B cell (primary cell): Measurements from ENCODE around the gene RNF224. TPM values are rescaled to one million over a fixed set of nuclear protein-coding genes. Genes with fewer than 3 reads are reported as not detected.

ENCODE experiments used
- ATAC-seq: fragments of 200-7000 bp; cut with Tn5 transposase; one replicate; pipeline ENCODE4 v1.10.0; 2021; ENCODE audit warnings: low read depth, mild to moderate bottlenecking, moderate number of reproducible peaks, moderate library complexity
- CTCF ChIA-PET: fragments of 350-600 bp; sonication (Branson Sonifier 250); formaldehyde crosslinking; loops from one replicate; lab custom pipeline; 2021; ENCODE audit warnings: antibody characterized with exemption, inconsistent platforms; lab: Charles Lee
- POLR2A ChIA-PET: fragments of 350-600 bp; sonication (Branson Sonifier 250); formaldehyde crosslinking; loops from one replicate; lab custom pipeline; 2021; ENCODE audit warnings: antibody characterized with exemption; lab: Charles Lee
- DNase-seq: peaks from one replicate; pipeline ENCODE4 v3.0.0; 2013
- H2AFZ ChIP-seq: 2 replicates; pipeline ENCODE4 v1.6.1; 2012; ENCODE audit warnings: mild to moderate bottlenecking, low read depth, low read length; ENCODE audit not compliant: insufficient read depth, poor library complexity, severe bottlenecking
- H3K27ac ChIP-seq, 2 donors: 1 replicate in 1 of 2; 2 replicates in 1 of 2; pipeline ENCODE4 v1.5.1; 2012 to 2013; ENCODE audit warnings: low read length in 2 of 2, mild to moderate bottlenecking in 2 of 2, moderate library complexity in 1 of 2
- H3K27me3 ChIP-seq, 4 experiments: fragments of 200-600 bp in 1 of 4; sonication (generic) in 1 of 4; replicated peaks in 1 of 4; 1 replicate in 2 of 4; 2 replicates in 2 of 4; pipeline versions ENCODE4 v1.6.1 to v1.7.0; 2013 to 2016; ENCODE audit warnings: low read length in 3 of 4, mild to moderate bottlenecking in 2 of 4, mixed read lengths in 1 of 4, moderate library complexity in 1 of 4; ENCODE audit not compliant: insufficient read depth in 4 of 4, control insufficient read depth in 3 of 4; ENCODE audit errors: control extremely low read depth in 1 of 4
- H3K36me3 ChIP-seq, 2 experiments: replicated peaks in 1 of 2; 1 replicate in 1 of 2; 2 replicates in 1 of 2; pipeline versions ENCODE4 v1.6.1 to v1.7.1; 2013; ENCODE audit warnings: low read length in 1 of 2; ENCODE audit not compliant: insufficient read depth in 2 of 2, control insufficient read depth in 1 of 2; ENCODE audit errors: control extremely low read depth in 1 of 2, extremely low read depth in 1 of 2
- H3K4me1 ChIP-seq, 2 donors: fragments of 200-600 bp in 1 of 2; sonication (generic) in 1 of 2; 1 replicate in 1 of 2; 2 replicates in 1 of 2; pipeline versions ENCODE4 v1.5.1 to v1.6.1; 2013 to 2017; ENCODE audit warnings: low read length in 2 of 2; ENCODE audit not compliant: control insufficient read depth in 2 of 2, insufficient read depth in 2 of 2
- H3K4me2 ChIP-seq: replicated peaks from 2 replicates; pipeline ENCODE3; 2012; ENCODE audit warnings: mild to moderate bottlenecking, low read depth, low read length; ENCODE audit not compliant: poor library complexity, severe bottlenecking
- H3K4me3 ChIP-seq, 5 experiments: fragments of 200-600 bp in 1 of 5; sonication (generic) in 1 of 5; 1 replicate in 3 of 5; 2 replicates in 2 of 5; pipeline versions ENCODE4 v1.5.1 to v1.7.0; 2011 to 2016; ENCODE audit warnings: low read length in 4 of 5, mild to moderate bottlenecking in 4 of 5, low read depth in 2 of 5, control low read depth in 1 of 5, moderate library complexity in 1 of 5; ENCODE audit not compliant: insufficient read depth in 1 of 5; ENCODE audit errors: control extremely low read depth in 1 of 5, extremely low read depth in 1 of 5
- H3K79me2 ChIP-seq: fragments of 200-600 bp; sonication (generic); one replicate; pipeline ENCODE4 v1.6.0; 2016; ENCODE audit warnings: low read length; ENCODE audit not compliant: control insufficient read depth, insufficient read depth
- H3K9ac ChIP-seq: fragments of 200-600 bp; sonication (generic); 2 replicates; pipeline ENCODE4 v1.6.1; 2017; ENCODE audit warnings: mild to moderate bottlenecking, low read length, moderate library complexity
- H3K9me3 ChIP-seq, 3 donors: one replicate each; pipeline versions ENCODE4 v1.6.1 to v1.7.1; 2013; ENCODE audit warnings: low read length in 2 of 3; ENCODE audit not compliant: control insufficient read depth in 2 of 3, insufficient read depth in 1 of 3; ENCODE audit errors: control extremely low read depth in 1 of 3
- H4K20me1 ChIP-seq: 2 replicates; pipeline ENCODE4 v1.6.0; 2012; ENCODE audit warnings: mild to moderate bottlenecking, low read length; ENCODE audit not compliant: insufficient read depth, control insufficient read depth, poor library complexity, severe bottlenecking
- H3K27ac Mint-ChIP-seq: one replicate; pipeline ENCODE4 v1.8.0; 2021; ENCODE audit warnings: mixed read lengths
- H3K27me3 Mint-ChIP-seq: one replicate; pipeline ENCODE4 v1.8.0; 2021; ENCODE audit warnings: mixed read lengths
- H3K4me1 Mint-ChIP-seq: one replicate; pipeline ENCODE4 v1.8.0; 2021; ENCODE audit warnings: mixed read lengths
- H3K4me3 Mint-ChIP-seq: one replicate; pipeline ENCODE4 v1.8.0; 2021; ENCODE audit warnings: mixed read lengths
- H3K9me3 Mint-ChIP-seq: one replicate; pipeline ENCODE4 v1.8.0; 2022; ENCODE audit warnings: mixed read lengths; ENCODE audit not compliant: insufficient read depth
- EZH2 ChIP-seq: IDR thresholded peaks from 2 replicates; pipeline ENCODE4 v1.6.1; 2012; ENCODE audit warnings: borderline replicate concordance, low read depth, mild to moderate bottlenecking, moderate library complexity, low read length; ENCODE audit not compliant: insufficient read depth, poor library complexity, severe bottlenecking
- WGBS: methylation state at CpG from one replicate; pipeline ENCODE4 v1.1.5; 2013; ENCODE audit warnings: missing lambda C conversion rate; ENCODE audit not compliant: insufficient coverage; 5-methylcytosine and 5-hydroxymethylcytosine counted together
- intact Hi-C: fragments of 100-400 bp; cut with micrococcal nuclease; formaldehyde crosslinking; loops from one replicate; pipeline ENCODE4 v1.10.0; 2022
- polyA plus RNA-seq: library from polyadenylated mRNA; depleted of rRNA; stranded (reverse); fragments of >200 nt; gene quantifications from 2 replicates; pipeline ENCODE4 v1.2.3, GENCODE V29; 2012
- total RNA-seq, 2 donors: library from RNA; stranded (reverse); fragments of 120-200 nt in 1 of 2; gene quantifications; 1 replicate in 1 of 2; 2 replicates in 1 of 2; pipeline versions ENCODE4 v1.2.3 to v1.2.4, GENCODE V29; 2013 to 2022
- TF ChIP-seq, protein P1 (sequence below): fragments of 200-600 bp; IDR thresholded peaks from one replicate; pipeline ENCODE4 v1.8.0; 2022; ENCODE audit warnings: antibody characterized with exemption, mild to moderate bottlenecking

The RNF224 gene
- total and polyA plus RNA-seq, 2 donors (not counting 1 experiment from before 2014, with no cell fraction given) = not detected

DNA sequence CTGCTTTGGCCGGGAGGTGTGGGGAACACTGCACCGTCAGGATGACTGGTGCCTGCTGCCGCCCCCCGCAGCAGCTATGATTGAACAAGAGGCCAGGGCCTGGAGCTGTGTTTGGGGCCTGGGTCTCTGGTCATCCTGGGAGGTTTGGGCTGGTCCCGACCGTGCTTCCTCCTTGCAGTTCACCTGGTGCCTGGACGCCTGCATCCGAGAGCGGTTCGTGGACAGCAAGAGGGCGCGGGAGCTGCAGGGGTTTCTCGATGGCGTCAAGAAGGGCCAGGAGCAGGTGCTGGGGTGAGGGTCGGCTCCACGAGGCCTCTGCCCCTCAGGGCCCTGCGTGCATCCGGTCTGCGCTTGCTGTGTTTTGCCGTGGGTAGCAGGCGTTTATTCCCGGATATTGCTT, 36.8 kb downstream of the RNF224 start:
- CTCF ChIA-PET = interaction anchor here (1.2 to 1.4 kb wide), 3 partner anchors 9 to 29 kb away, joined by 3 read pairs; partner anchors contain the start of genes NELFB and TUBB4B

DNA sequence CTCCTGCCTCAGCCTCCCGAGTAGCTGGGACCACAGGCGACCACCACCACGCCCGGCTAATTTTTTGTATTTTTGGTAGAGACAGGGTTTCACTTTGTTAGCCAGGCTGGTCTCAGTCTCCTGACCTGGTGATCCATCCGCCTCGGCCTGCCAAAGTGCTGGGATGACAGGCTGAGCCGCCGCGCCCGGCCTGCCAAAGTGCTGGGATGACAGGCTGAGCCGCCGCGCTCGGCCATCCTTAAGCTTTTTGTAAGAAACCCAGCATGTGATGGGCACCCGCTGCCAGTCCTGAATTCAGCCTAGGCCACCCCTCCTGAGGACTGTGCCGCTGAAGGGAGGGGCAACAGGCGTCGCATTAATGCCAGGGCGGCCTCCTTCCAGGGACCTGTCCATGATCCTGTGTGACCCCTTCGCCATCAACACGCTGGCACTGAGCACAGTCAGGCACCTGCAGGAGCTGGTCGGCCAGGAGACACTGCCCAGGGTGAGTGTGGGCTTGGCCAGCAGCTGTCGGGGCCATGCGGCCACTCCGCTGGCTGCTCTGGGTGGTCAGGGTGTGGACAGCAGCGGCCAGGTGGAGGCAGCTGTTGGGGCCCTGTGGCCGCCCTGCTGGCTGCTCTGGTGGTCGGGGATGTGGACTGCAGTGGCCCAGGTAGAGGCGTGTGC, 38.3 kb downstream of the RNF224 start:
- H3K9me3 ChIP-seq = no peaks in the 10 kb centered on the region
- intact Hi-C loops = no loop called here
- no peak overlapping the region for H3K4me2 ChIP-seq
- Mint-ChIP-seq H3K27ac (no peak overlapping the region), H3K4me3 (no peak overlapping the region), H3K4me1 (peaks cover 25% of the 10 kb centered on the region), H3K9me3 (no peaks in the 10 kb centered on the region), H3K27me3 (no peaks in the 10 kb centered on the region)
- no peak overlapping the region for H3K4me3 ChIP-seq
- H3K4me1 ChIP-seq = peaks cover 11 to 41% of the 10 kb centered on the region in 2 donors
- H3K79me2 ChIP-seq = peaks cover 17% of the 10 kb centered on the region
- no peak overlapping the region for H3K27ac ChIP-seq
- ChIA-PET POLR2A (interaction anchor here (0.6 kb wide), 1 partner anchor 346 kb away, joined by 3 read pairs; no protein-coding TSS in a partner anchor), CTCF (no interaction called here)
- peaks cover 0 to 27% of the 10 kb centered on the region in 2 experiments for H3K36me3 ChIP-seq
- WGBS = 92% methylated on average over 26 of the region's 29 CpGs
- TF ChIP-seq EZH2 = no peak
- TF ChIP-seq, protein P1, sequence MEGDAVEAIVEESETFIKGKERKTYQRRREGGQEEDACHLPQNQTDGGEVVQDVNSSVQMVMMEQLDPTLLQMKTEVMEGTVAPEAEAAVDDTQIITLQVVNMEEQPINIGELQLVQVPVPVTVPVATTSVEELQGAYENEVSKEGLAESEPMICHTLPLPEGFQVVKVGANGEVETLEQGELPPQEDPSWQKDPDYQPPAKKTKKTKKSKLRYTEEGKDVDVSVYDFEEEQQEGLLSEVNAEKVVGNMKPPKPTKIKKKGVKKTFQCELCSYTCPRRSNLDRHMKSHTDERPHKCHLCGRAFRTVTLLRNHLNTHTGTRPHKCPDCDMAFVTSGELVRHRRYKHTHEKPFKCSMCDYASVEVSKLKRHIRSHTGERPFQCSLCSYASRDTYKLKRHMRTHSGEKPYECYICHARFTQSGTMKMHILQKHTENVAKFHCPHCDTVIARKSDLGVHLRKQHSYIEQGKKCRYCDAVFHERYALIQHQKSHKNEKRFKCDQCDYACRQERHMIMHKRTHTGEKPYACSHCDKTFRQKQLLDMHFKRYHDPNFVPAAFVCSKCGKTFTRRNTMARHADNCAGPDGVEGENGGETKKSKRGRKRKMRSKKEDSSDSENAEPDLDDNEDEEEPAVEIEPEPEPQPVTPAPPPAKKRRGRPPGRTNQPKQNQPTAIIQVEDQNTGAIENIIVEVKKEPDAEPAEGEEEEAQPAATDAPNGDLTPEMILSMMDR = no peak
- peaks cover 33% of the 10 kb centered on the region for H4K20me1 ChIP-seq
- H2AFZ ChIP-seq = no peak overlapping the region
- no peak overlapping the region for H3K9ac ChIP-seq
- no peaks in the 10 kb centered on the region for H3K27me3 ChIP-seq
- ATAC-seq = no peak
- DNase-seq = no peak

More for the DNA sequence above, 36.8 kb downstream of the RNF224 start:
- ATAC-seq (no peak), DNase-seq (no peak)
- H3K9ac ChIP-seq = no peak overlapping the region
- H3K36me3 ChIP-seq = peaks cover 0 to 25% of the 10 kb centered on the region in 2 experiments
- no peak overlapping the region for H3K4me3 ChIP-seq
- H2AFZ ChIP-seq = no peak overlapping the region
- H3K27me3 ChIP-seq = no peaks in the 10 kb centered on the region
- H3K79me2 ChIP-seq = peaks cover 20% of the 10 kb centered on the region
- POLR2A ChIA-PET = interaction anchor here (0.6 kb wide), 2 partner anchors 54 to 326 kb away, joined by 3 to 4 read pairs; no protein-coding TSS in a partner anchor
- no peaks in the 10 kb centered on the region for H3K9me3 ChIP-seq
- Mint-ChIP-seq H3K9me3 (no peaks in the 10 kb centered on the region), H3K4me3 (no peak overlapping the region), H3K27me3 (no peaks in the 10 kb centered on the region), H3K4me1 (peaks cover 15% of the 10 kb centered on the region), H3K27ac (no peak overlapping the region)
- 98% methylated on average over 22 of the region's 22 CpGs for WGBS
- H3K4me1 ChIP-seq = peaks cover 5 to 25% of the 10 kb centered on the region in 2 donors
- no peak overlapping the region for H3K4me2 ChIP-seq
- no peak overlapping the region for H3K27ac ChIP-seq
- peaks cover 33% of the 10 kb centered on the region for H4K20me1 ChIP-seq
- TF ChIP-seq, protein P1 = no peak
- no peak for TF ChIP-seq EZH2
- intact Hi-C loops = no loop called here
